Measurements from ENCODE around the gene METTL5. TPM values are rescaled to one million over a fixed set of nuclear protein-coding genes. Genes with fewer than 3 reads are reported as not detected.
A peak's percentile ranks its signal among the peaks of the same experiment; 100 is the strongest.

METTL5 gene
- total RNA-seq, 1 experiment from 2014 or later = 94.7 TPM

GRCh38 chr2:169827272-169828140 lies 2.8 kb upstream of the METTL5 start, which contains the start of gene UBR3:
TSS of gene UBR3 (plus strand) at chr2:169827454. CDS start at chr2:169827508, 54 bp downstream.
- Histone ChIP-seq H3K4ac (ENCODE audit: low read depth, low read length) (no peak within 1 kb of the TSS), H4K5ac (ENCODE audit: insufficient read length, low read depth, low read length) (no peak within 1 kb of the TSS), H3K79me1 (ENCODE audit: insufficient read depth, low read depth, low read length, poor library complexity, severe bottlenecking) (peaks cover 3% of the 10 kb centered on the region), H3K9me3 (ENCODE audit: control insufficient read depth, low read depth, low read length) (no peaks in the 10 kb centered on the region), H3K23ac (ENCODE audit: insufficient read length, low read depth, low read length) (no peak within 1 kb of the TSS), H4K8ac (replicated peaks; ENCODE audit: insufficient read length, low read depth, low read length) (no peak within 1 kb of the TSS), H4K91ac (ENCODE audit: insufficient read length, low read depth, low read length) (no peak within 1 kb of the TSS), H3K14ac (ENCODE audit: insufficient read depth, low read length) (no peak within 1 kb of the TSS; the same call in 1 of the 2 replicates), H3K23me2 (ENCODE audit: insufficient read length, low read depth, low read length, poor library complexity, severe bottlenecking) (peaks cover 11% of the 10 kb centered on the region), H3K79me2 (ENCODE audit: insufficient read depth, low read length) (peaks cover 6% of the 10 kb centered on the region), H2BK20ac (ENCODE audit: low read depth, low read length, poor library complexity, severe bottlenecking) (no peak within 1 kb of the TSS), H2BK15ac (ENCODE audit: low read depth, low read length) (no peak within 1 kb of the TSS), H2AK5ac (ENCODE audit: insufficient read length, low read length) (no peak within 1 kb of the TSS), H3K27me3 (ENCODE audit: insufficient read depth, low read length) (no peaks in the 10 kb centered on the region), H2AFZ (ENCODE audit: low read length) (no peak within 1 kb of the TSS), H3K27ac (ENCODE audit: insufficient read length, low read depth, low read length) (no peak within 1 kb of the TSS), H2BK5ac (ENCODE audit: insufficient read length, low read length) (no peak within 1 kb of the TSS), H4K20me1 (ENCODE audit: control insufficient read depth, insufficient read depth, insufficient read length) (peaks cover 3% of the 10 kb centered on the region), H2BK12ac (ENCODE audit: insufficient read length, low read depth, low read length) (no peak within 1 kb of the TSS), H3K4me2 (ENCODE audit: insufficient read depth, insufficient read length, low read length) (peak within 1 kb of the TSS; percentile 88), H2BK120ac (ENCODE audit: low read depth, low read length, poor library complexity, severe bottlenecking) (no peak within 1 kb of the TSS), H3K9ac (ENCODE audit: extremely low read depth, insufficient read length, low read length) (peak within 1 kb of the TSS; percentile 56), H3T11ph (ENCODE audit: low read length) (no peak within 1 kb of the TSS), H3K56ac (ENCODE audit: insufficient read length, low read depth, low read length) (no peak within 1 kb of the TSS), H3K4me1 (ENCODE audit: insufficient read depth, low read length) (no peaks in the 10 kb centered on the region), H3K18ac (ENCODE audit: insufficient read length, low read depth, low read length) (no peak within 1 kb of the TSS)
- Mint-ChIP-seq H3K27me3 (ENCODE audit: low read depth) (peaks cover 9% of the 10 kb centered on the region), H3K4me1 (peaks cover 26 to 29% of the 10 kb centered on the region in 2 experiments), H3K36me3 (ENCODE audit: insufficient read depth in 1 of 3, low read depth in 3 of 3) (peaks cover 4 to 19% (median 12%) of the 10 kb centered on the region in 3 experiments), H3K4me3 (peak within 1 kb of the TSS; percentile 80 to 92), H3K9me3 (peaks cover 0 to 3% of the 10 kb centered on the region in 2 experiments; a peak in 2 of 5 replicates), H3K27ac (no peak within 1 kb of the TSS; a peak in 1 of 7 replicates)
- DNase-seq = peak; percentile 95
- TF ChIP-seq CTCF (conservative IDR thresholded peaks at IDR 0.05) = no peak
- no CpG with 5 or more reads among the region's 104 CpGs for WGBS (ENCODE audit: extremely low coverage, insufficient read length, low lambda C conversion rate)

Measured in H9 (cell line).